GM18502 (cell line): Measurements from ENCODE around the gene ADAMTSL4.

Experiments used
- ATAC-seq: cut with Tn5 transposase; IDR thresholded peaks from one replicate; pipeline ENCODE4 v1.9.1; 2021; ENCODE audit warnings: mild to moderate bottlenecking; ENCODE audit not compliant: unreplicated experiment, poor library complexity

Gene ADAMTSL4

GRCh38 chr1:150548632-150549495 is at the start of gene ADAMTSL4:
Gene ADAMTSL4 (plus strand): TSS chr1:150549408. CDS start chr1:150552289, 2,881 bp downstream.
- peak; percentile 53 for ATAC-seq

- no peak for ATAC-seq
Measured at GRCh38 chr1:150505431-150505830, 43.8 kb upstream of the ADAMTSL4 start.

- ATAC-seq: no peak
Measured at GRCh38 chr1:150507912-150508864, 41.0 kb upstream of the ADAMTSL4 start, which contains the start of gene ECM1. Gene ECM1 (plus strand): TSS chr1:150508109. CDS start chr1:150508210, 101 bp downstream.

DNA sequence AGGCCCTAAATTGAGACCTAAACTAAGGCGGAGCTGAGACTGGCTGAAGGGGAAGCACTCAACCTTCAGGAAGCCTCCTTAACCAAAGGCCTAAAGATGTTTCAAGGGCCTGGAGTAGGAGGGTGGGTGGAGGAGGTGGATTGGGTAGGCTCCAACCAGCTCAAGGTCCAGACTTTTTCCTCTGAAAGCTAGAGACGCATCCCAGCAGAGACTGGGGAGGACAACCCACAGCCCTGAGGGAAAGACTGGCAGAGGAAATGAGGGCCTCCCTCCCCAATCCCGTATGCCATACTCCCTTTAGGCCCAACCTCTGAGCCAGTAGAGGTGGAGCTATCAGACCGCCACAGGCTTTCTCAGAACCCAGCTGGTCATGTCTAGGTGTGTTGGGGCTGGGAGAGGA is 40.2 kb upstream of the ADAMTSL4 start:
- ATAC-seq: no peak

- ATAC-seq: no peak
Measured at GRCh38 chr1:150511551-150511950, 37.7 kb upstream of the ADAMTSL4 start.

GRCh38 chr1:150511985-150512660 is 37.1 kb upstream of the ADAMTSL4 start:
- no peak for ATAC-seq

DNA sequence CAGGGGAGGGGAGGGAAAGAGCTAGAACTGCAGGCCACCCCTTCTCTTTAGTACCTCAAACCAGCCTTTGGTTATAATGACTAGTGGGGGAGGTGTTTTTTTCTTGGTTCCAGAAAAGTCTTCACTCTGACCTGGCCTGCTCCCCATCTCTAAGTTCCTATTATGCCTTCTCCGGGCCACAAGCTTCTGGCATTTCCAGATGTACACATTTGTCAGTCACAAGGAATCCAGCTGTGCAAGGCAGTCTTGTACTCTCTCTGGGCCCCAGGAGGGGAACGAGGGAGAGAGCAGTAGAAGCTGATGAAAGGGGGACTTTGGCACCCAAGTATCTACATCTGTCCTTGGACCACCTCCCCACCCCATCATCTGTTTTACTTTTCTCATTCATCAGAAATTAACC is 36.4 kb upstream of the ADAMTSL4 start:
- no peak for ATAC-seq

DNA sequence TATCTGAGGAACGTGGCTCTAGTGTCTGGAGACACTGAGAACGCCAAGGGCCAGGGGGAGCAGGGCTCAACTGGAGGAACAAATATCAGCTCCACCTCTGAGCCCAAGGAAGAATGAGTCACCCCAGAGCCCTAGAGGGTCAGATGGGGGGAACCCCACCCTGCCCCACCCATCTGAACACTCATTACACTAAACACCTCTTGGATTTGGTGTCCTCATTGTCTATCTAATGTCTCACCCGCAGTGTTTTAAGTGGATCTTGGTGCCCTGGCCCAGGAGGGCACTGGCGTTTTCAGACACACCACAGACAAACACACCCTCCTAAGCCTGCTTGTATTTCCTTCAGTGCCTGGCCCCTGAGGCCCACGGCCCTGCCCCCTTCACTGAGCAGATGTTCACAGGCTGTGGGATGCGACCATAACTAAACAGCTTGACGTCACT is 35.8 kb upstream of the ADAMTSL4 start:
- ATAC-seq: no peak

DNA sequence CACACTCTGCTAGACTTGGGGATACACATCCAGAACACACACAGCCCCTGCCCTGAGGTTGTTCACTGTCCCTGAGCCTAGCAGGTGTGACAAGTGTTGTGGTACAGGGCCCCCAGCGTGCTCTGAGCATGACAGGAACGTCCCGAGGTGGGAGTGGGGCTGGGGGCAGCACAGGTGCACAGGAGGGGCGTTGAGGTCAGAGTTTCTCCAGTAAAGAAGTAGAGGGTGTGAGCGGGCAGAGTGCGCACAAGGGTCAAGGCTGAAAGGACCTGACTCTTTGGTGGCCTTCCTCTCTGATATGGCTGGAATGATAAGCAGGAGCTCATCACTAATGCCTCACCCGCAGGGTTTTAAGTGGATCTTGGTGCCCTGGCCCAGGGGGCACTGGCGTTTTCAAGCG is 34.9 kb upstream of the ADAMTSL4 start:
- ATAC-seq: no peak

DNA sequence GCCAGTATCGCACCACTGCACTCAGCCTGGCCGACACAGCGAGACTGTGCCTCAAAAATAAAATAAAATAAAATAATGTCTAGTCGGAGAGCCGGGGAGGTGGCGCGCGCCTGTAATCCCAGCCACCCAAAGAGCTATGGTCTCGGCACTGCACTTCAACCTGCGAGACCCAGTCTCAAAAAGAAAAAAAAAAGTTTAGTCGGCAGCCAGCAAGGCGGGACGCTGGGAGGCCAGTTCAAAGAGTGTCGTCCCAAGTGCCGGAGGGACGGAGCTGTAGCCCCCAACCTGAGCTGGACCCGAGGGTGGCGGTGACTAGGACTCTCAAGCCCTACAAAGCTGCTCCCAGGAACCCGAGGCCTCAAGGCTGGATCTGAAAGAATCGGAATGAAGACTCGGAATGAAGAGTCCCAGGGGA is 34.3 kb upstream of the ADAMTSL4 start:
- no peak for ATAC-seq

DNA sequence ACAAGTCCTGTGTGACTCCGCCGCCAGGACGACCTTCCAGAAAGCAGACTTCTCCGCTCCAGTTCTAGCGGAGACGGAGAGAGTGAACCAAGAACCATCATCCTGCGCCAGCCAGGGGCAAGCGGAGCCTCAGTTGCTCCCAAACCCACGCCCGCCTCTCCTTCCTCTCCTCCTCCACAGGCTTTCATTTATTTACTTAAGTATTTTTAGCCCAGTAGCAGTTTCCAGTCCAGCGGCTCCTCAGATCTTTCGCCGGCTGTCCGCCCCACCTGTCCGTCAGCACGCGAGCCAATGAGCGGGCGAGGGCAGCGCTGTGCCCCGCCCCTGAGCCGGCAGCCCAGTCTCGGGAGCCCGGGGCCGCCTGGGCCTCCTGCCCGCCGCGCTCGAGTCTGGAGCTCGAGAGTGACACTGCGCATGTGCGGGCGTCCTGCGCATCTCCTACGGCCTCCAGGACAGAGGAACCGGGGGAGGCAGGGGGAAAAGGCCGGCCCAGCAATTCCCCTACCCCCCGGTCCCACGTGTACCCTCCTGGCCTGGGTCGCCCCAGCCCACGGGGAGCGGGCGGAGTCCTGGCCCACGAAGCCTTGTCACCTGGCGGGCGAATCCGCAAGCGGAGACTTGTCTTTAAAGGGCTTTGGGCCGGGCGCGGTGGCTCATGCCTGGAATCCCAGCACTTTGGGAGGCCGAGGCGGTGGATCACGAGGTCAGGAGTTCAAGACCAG is 33.7 kb upstream of the ADAMTSL4 start, which contains the start of gene FALEC:
Gene FALEC (plus strand): TSS at position 425 of the 722 bp plus-strand sequence.
- ATAC-seq: peak; percentile 96

DNA sequence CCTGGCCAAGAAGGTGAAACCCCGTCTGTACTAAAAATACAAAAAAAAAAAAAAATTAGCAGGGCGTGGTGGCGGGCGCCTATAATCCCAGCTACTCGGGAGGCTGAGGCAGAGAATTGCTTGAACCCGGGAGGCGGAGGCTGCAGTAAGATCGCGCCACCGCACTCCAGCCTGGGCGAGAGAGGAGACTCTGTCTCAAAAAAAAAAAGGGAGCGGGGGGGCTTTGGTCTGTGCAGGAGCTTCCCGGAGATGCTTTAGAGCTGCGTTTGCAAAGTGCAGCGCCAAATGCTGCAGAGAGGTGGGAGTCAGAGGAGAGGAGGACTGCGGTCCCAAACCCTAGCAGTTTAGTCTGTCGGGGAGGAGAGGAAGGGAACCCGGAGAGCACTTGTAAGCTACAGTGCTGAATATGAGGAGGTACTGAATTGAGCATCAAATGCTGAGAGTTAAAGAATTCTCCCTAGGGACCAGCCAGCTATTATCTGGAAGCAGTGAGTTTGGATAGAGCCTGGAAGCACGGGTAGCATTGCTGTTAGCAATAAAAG is 33.1 kb upstream of the ADAMTSL4 start:
- no peak for ATAC-seq

GRCh38 chr1:150516616-150517015 is 32.6 kb upstream of the ADAMTSL4 start:
- ATAC-seq: no peak

DNA sequence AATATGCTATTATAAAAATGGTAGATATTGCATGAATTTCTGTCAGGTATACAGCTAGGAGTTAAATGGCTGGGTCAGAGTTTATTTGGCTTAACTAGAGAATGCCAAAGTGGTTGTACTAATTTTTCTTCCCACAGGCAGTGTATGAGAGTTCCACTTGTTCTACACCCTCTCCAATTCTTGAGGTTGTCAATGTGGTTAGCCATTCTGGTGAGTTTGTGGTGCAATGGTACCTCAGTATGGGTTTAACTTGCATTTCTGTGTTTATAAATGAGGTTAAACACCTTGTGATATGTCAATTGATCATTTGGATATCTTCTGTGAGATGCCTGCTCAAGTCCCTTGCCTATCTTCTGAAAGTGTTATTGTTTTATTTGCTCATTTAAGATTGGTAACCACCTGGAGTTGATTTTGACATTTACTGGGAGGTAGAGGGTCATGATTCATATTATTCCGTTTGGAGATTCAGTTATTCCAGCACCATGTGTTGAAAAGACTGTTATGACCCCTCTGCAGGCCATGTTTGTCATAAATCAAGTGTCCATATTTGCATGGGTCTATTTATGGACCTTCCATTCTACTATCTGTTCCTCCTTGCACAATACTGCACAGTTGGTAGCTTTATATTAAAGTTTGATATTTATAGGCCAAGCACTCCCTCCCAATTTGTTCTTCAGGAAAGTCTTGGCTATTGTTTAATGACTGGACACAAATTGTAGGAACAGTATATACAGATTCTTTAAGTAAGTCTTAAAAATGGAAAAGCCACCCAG is 27.8 kb upstream of the ADAMTSL4 start:
- ATAC-seq: no peak

DNA sequence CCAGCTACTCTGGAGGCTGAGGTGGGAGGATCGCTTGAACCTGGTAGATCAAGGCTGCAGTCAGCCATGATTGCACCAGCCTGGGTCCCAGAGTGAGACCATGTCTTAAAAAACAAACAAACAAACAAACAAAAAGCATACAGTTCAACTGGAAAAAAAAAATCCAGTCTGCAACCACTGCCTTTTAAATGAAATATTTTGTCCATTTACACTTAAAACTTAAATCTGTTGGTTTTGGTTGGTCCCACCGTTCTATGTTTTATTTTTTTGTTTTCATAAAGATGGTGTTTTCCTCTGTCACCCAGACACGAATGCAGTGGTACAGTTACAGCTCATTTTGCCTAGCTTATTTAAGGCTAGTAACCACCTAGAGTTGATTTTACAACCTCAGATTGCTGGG is 23.9 kb upstream of the ADAMTSL4 start:
- ATAC-seq: no peak

- no peak for ATAC-seq
Measured at GRCh38 chr1:150528196-150528595, 21.0 kb upstream of the ADAMTSL4 start.

DNA sequence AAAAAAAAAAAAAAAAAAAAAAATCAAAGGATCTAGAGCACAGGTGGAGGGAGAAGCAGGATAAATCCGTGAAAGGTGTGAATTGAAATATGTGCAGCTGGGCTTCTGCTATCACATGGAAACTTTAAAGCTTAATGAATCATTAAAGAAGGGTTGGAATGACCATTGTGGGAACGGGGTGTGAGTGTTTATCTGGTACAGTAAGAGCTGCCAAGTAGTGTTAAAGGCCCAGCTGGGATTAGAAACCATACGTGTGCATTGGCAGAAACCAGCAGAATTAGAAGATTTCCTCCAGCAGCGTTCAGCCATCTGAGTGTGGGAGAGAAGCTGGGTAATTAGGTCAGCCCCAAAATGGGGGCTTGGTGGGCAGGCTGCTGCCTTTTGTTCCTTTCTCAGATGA is 20.2 kb upstream of the ADAMTSL4 start:
- ATAC-seq: no peak

- no peak for ATAC-seq
Measured at GRCh38 chr1:150530491-150531159, 18.6 kb upstream of the ADAMTSL4 start.
